D341Med (cell line): ENCODE results near the gene ANKRD16.
"Not testable (repeated sequence)": the region's sequence is repeated elsewhere in the genome, so short reads cannot be mapped to it uniquely, and the experiment has no call there.

Experiments
- DNase-seq: peaks from one replicate; pipeline ENCODE4 v3.0.0; 2012; ENCODE audit warnings: low spot score

ANKRD16 gene

DNA sequence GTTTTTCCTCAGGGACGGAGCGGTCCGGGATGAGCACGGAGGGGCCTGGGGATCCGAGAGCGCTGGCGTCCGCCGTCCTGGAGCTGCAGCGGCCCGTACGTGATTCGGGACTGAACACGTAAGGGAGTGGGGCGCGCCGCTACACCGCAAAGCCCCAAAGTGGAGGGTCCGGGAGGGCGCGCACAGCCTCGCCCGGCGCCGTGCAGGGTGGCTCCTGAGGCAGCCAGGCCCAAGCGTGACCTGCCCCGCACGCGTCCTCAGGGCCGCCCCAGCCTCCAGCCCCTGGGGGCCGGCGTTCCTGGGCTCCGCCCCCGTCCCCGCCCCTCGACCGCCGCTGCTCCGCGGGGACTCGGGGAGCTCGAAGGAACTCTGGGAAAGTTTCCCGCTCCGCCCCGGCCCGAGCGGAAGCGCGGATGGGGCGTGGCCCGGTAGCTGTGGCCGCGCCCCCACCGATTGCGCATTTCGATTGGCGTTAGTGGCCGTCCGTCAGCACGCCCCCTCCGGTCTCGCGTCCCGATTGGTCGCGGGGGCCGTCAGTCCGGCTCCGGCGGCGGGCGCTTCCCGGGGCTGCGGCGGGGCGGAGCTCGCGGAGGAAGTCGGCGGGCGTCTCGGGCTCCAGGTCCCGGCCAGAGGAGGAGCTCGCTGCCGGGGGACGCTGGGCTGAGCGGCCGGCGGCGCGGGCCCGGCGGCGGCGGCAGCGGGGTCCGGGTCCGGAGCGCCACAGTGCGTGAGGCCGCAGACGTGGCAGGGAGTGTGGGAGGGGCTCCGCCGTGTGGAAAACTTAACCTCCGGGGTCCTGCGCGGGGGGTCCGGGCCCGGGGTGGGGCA, at the start of gene ANKRD16, which contains the start of gene FBH1:
Gene ANKRD16, minus strand, starts transcription at position 270 of the 828 bp plus-strand sequence. CDS start 539 bp downstream, outside the sequence.
Gene FBH1, plus strand, starts transcription at position 620 of the 828 bp plus-strand sequence. Its CDS starts 103 bp downstream, at position 723.
- DNase-seq: peak; percentile 100

DNA sequence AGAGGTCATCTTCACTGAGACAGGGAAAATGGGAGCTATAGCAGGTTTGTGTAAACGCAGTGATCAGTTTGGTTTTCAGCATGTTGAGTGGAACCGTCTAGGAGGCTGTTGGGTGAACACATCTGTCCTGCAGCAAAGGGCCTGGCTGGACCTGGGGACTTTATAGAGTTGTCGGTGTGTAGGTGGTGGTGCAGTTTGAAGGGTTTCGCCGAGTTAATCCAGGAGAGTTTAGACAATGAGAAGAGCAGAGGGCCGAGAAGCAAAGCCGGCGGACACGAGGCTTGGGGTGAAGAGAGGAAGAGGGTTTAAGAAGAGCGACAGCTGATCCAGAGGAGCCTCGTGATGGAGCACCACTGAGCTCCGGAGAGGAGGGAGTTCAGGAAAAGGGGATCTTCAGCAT, 48.6 kb upstream of the ANKRD16 start:
- DNase-seq: no peak

- no peak for DNase-seq
These were observed 47.3 kb upstream of the ANKRD16 start for GRCh38 chr10:5937016-5937415.

- no peak for DNase-seq
These were observed 45.9 kb upstream of the ANKRD16 start for GRCh38 chr10:5935628-5936027.

DNA sequence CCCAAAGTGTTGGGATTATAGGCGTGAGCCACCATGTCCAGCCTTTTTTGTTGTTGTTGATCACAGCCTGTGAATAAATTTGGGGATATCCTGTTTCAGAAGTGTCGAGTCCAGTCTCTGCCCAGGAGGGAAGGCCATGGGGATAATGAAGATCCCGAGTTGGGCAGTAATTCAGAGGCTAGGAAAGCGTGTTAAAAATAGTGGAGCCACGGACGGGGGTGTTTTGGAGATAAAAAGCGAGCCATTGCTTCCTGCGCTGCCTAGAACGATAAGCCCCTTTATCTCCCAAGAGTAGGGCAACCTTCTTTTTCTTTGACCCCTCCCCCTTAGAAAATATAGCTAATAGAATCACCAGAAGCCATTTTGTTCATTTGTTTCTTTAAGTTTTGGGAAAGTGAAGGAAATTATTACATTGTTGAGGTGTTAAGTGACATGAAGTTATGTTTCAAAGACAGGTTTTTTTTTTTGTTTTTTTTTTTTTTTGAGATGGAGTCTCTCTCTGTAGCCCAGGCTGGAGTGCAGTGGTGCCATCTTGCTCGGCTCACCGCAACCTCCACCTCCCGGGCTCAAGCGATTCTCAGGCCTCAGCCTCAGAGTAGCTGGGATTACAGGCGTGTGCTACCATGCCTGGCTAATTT, 44.3 kb upstream of the ANKRD16 start:
- DNase-seq: no peak

- DNase-seq: no peak
These were observed 42.7 kb upstream of the ANKRD16 start for GRCh38 chr10:5932345-5932744.

- DNase-seq: no peak
These were observed 40.6 kb upstream of the ANKRD16 start for GRCh38 chr10:5930272-5930671.

DNA sequence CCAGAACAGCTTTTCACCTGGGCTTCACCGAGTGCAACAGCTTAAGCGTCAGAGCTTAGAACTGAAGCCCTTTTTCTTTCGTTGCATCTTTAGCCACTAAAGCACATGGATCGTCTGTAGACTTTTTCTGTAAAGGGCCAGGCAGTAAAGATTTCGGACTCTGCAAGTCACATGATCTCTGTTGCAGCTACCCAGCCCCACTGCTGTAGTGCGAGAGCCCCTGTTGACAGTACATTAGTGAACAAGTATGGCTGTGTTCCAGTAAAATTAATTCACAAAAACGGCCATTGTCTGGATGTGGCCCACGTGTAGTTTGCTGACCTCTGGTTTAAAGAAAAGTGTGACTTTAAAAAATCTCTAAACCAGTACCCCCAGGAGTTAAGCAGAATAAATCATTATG, 39.7 kb upstream of the ANKRD16 start:
- no peak for DNase-seq

- DNase-seq: no peak
These were observed 37.6 kb upstream of the ANKRD16 start for GRCh38 chr10:5927306-5927705.

GRCh38 chr10:5924889-5925288, 35.2 kb upstream of the ANKRD16 start:
- no peak for DNase-seq

DNA sequence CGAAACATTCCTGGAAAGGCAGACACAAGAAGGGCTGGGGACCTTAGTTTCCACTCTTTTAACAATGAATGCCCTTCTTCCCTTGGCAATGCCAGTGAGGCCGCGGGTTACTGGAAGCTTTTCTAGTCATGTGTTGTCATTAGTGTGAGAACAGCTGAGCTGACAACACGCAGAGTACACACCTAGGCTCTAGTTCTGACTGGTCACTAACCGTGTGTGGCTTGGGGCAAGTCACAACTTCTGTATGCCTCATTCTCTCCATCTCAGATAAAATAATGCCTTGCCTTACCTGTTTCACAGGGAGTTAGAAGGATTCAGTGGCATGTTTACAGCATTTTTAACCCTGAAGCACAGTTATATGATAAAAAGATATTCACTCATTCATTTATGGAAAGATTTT, 32.1 kb upstream of the ANKRD16 start:
- DNase-seq: no peak

- no peak for DNase-seq
These were observed 29.9 kb upstream of the ANKRD16 start for GRCh38 chr10:5919568-5919967.

DNA sequence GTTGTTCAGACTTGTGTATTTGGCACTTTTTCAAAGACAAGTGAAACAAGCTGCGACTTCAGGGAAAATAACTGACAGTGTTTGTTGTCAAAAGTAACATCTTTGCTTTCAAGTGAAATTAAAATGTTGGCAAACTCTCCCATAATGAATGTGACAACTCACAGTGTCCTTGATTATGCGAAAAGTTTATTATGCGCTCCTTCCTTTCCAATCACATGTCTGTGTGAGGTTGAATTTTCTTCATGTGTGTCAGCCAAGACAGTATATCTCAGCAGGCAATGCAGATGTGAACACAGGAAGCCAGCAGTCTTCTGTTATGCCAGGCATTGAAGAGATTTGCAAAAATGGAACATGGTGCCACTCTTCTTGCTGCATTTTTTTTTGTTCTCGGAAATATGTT, 29.1 kb upstream of the ANKRD16 start:
- no peak for DNase-seq

DNA sequence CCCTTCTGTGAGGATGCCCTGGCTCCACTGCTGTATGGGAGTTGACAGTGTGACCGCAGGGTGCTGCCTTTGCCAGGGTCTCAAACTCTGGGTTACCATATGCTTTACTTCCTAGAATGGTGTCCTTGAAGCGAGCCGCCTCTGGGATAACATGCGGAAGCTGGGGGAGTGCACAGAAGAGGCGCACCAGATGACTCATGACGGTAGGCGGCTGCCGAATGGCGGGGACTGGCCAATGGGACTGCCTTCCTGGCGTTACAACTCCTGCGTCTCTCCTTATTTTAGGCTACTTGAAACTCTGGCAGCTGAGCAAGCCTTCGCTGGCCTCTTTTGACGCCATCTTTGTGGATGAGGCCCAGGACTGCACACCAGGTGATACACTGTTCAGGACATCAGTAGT, 27.6 kb upstream of the ANKRD16 start:
- DNase-seq: no peak

DNA sequence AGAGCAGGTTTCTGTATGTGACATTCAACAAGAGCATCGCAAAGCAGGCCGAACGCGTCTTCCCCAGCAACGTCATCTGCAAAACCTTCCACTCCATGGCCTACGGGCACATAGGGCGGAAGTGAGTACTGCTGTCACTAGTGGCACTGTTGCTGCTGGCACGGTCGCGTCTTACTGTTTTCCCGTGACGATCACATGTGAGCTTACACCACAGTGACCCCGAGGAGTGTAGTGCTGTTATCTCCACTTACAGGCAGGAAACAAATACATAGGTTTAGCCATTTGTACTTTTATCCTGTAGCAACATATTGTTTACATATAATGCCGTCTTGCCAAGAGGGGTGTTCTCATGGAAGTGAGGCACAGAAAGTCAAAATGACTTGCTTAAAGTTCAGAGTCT, 25.8 kb upstream of the ANKRD16 start:
- DNase-seq: no peak

GRCh38 chr10:5913736-5914135, 24.0 kb upstream of the ANKRD16 start:
- DNase-seq: no peak

DNA sequence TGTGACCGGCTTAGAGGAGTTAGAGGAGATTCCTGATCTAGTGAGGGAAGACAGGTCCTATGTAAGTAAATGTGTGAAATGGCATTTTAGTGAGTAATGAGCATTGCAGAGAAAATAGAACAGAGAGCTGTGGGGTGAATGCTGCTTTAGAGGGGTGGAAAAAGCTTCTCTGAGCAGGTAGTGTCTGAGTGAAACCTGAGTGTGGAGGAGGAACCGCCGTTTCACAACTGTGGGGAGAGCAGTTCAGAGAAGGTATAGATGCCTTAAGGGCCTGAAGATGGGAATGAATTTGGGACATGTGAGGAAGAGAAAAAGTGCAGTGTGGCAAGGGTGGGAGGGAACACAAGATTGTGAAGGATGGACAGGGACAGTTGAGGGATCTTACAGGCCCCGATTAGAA, 22.0 kb upstream of the ANKRD16 start:
- DNase-seq: no peak

- no peak for DNase-seq
These were observed 20.8 kb upstream of the ANKRD16 start for GRCh38 chr10:5910323-5911100.

- not testable (repeated sequence) for DNase-seq
These were observed 19.0 kb upstream of the ANKRD16 start for GRCh38 chr10:5908676-5909075.

DNA sequence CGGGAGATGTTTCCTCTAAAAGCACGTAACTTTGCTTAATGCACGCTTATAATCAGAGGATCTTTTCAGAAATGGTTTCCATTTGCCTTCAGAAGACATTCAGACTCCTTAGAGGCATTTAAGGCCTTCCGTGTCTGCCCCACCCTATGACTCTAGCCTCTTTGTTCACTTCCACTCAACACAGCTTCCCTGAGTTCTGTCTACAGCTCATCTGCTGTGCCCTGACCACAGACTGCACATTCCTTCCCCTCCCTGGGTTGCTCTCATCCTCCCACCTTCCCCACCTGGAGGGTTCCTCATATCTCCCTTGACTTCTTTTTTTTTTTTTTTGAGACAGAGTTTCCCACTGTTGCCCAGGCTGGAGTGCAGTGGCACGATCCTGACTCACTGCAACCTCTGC, 17.0 kb upstream of the ANKRD16 start:
- no peak for DNase-seq

- DNase-seq: no peak
These were observed 16.3 kb upstream of the ANKRD16 start for GRCh38 chr10:5905854-5906507.

DNA sequence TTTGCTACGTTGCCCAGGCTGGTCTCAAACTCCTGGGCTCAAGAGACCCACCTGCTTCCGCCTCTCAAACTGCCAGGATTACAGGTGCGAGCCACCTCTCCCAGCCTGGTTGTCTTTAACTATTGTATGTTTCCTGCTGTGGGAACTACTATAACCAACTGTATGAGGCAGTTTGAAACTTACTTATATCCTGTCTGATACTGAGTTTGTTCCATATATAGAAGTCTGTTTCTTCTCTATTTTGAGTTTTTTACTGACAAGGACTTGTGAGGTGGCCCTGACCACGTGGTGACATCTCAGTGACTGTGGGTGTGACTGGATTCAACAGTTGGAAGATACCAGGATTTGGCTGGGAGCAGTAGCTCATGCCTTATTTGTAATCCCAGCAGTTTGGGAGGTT, 14.5 kb upstream of the ANKRD16 start:
- DNase-seq: no peak
